GM18511 (cell line): ENCODE data around the gene OXCT2.
"Not testable (repeated sequence)": the region's sequence is repeated elsewhere in the genome, so short reads cannot be mapped to it uniquely, and the experiment has no call there.

Experiments used
- ATAC-seq: cut with Tn5 transposase; IDR thresholded peaks from one replicate; pipeline ENCODE4 v1.9.1; 2021; ENCODE audit warnings: mild to moderate bottlenecking, moderate library complexity; ENCODE audit not compliant: unreplicated experiment

Gene OXCT2

GRCh38 chr1:39763619-39764374 is 7.4 kb downstream of the OXCT2 start:
- not testable (repeated sequence) for ATAC-seq

- no peak for ATAC-seq
Measured at GRCh38 chr1:39762550-39763540, 8.3 kb downstream of the OXCT2 start.

GRCh38 chr1:39761557-39762260 is 9.4 kb downstream of the OXCT2 start:
- no peak for ATAC-seq

- no peak for ATAC-seq
Measured at GRCh38 chr1:39761016-39761415, 10.1 kb downstream of the OXCT2 start.

- no peak for ATAC-seq
Measured at GRCh38 chr1:39760074-39761008, 10.8 kb downstream of the OXCT2 start.

- ATAC-seq: no peak
Measured at GRCh38 chr1:39759436-39759726, 11.8 kb downstream of the OXCT2 start.

GRCh38 chr1:39758556-39759435 is 12.4 kb downstream of the OXCT2 start:
- no peak for ATAC-seq

- ATAC-seq: no peak
Measured at GRCh38 chr1:39757501-39757900, 13.6 kb downstream of the OXCT2 start.

- no peak for ATAC-seq
Measured at GRCh38 chr1:39755965-39756659, 15.0 kb downstream of the OXCT2 start.

GRCh38 chr1:39754906-39755504 is 16.1 kb downstream of the OXCT2 start:
- no peak for ATAC-seq

- no peak for ATAC-seq
Measured at GRCh38 chr1:39754026-39754570, 17.1 kb downstream of the OXCT2 start.

GRCh38 chr1:39753132-39754025 is 17.8 kb downstream of the OXCT2 start:
- ATAC-seq: no peak

- ATAC-seq: no peak
Measured at GRCh38 chr1:39752703-39753102, 18.4 kb downstream of the OXCT2 start.

- no peak for ATAC-seq
Measured at GRCh38 chr1:39751595-39751994, 19.6 kb downstream of the OXCT2 start.

GRCh38 chr1:39745016-39745670 is 26.0 kb downstream of the OXCT2 start:
- ATAC-seq: no peak

GRCh38 chr1:39738622-39739366 is 32.4 kb downstream of the OXCT2 start, which contains the start of gene PPIE:
Gene PPIE (plus strand): TSS chr1:39738882. CDS start chr1:39738901, 19 bp downstream.
- ATAC-seq: peak; percentile 85
